PFSK-1 (cell line): ENCODE data around the gene FBXO24.
A peak's percentile ranks its signal among the peaks of the same experiment; 100 is the strongest.

Source experiments
- FOXP2 ChIP-seq: optimal IDR thresholded peaks from 2 replicates; pipeline ENCODE3; 2011; ENCODE audit warnings: borderline replicate concordance, control low read depth, inconsistent platforms; ENCODE audit not compliant: insufficient read depth; ENCODE audit errors: extremely low read length, extremely low read depth
- POLR2AphosphoS5 ChIP-seq: IDR thresholded peaks from 2 replicates; pipeline ENCODE4 v1.6.1; 2012; ENCODE audit warnings: low read depth, mild to moderate bottlenecking, control low read depth, low read length, moderate library complexity
- REST ChIP-seq, 2 experiments: IDR thresholded peaks; 2 replicates each; pipeline versions ENCODE4 v1.6.1 to v1.8.0; 2011 to 2012; ENCODE audit warnings: low read depth in 2 of 2, low read length in 2 of 2, control low read depth in 1 of 2, inconsistent platforms in 1 of 2, mild to moderate bottlenecking in 1 of 2, moderate library complexity in 1 of 2; ENCODE audit not compliant: insufficient read depth in 1 of 2
- SIN3A ChIP-seq: IDR thresholded peaks from 2 replicates; pipeline ENCODE4 v1.6.1; 2012; ENCODE audit warnings: mild to moderate bottlenecking, low read length, moderate library complexity, borderline replicate concordance; ENCODE audit not compliant: insufficient read depth
- TAF1 ChIP-seq: IDR thresholded peaks from 2 replicates; pipeline ENCODE4 v1.6.1; 2012; ENCODE audit warnings: low read length, control low read depth, borderline replicate concordance; ENCODE audit not compliant: insufficient read depth

The FBXO24 gene

GRCh38 chr7:100602889-100603725 lies 17.0 kb downstream of the FBXO24 start:
- peak; percentile 81 for TF ChIP-seq POLR2AphosphoS5
- peak; percentile 36 for TF ChIP-seq FOXP2
- TF ChIP-seq REST (IDR thresholded peaks at IDR 0.05; ENCODE audit: insufficient read depth in 1 of 2, low read depth in 2 of 2, low read length in 2 of 2), result peak in 1 of 2 experiments; percentile 64; a peak in 2 of 4 replicates
- peak; percentile 69; the same call in 1 of the 2 replicates for TF ChIP-seq SIN3A
- 0 out of 2 replicates have a peak, but pooled peaks have one; percentile 73 for TF ChIP-seq TAF1

DNA sequence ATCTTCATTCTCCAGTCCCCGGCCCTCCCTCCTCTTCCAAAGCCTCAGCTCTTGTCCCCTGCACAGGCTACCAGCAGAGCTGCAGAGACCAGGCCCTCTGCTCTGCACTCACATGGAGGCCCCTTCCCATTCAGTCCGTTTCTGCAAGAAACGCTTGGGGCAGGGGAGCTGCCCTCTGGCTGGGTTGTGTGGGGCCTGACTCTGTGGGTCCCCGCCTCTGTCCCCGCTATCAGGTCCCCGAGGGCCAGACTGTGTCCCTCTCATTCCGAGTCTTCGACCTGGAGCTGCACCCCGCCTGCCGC lies 17.5 kb downstream of the FBXO24 start:
- TF ChIP-seq REST (IDR thresholded peaks at IDR 0.05; ENCODE audit: insufficient read depth in 1 of 2, low read depth in 2 of 2, low read length in 2 of 2) (no peak), FOXP2 (no peak), TAF1 (no peak), POLR2AphosphoS5 (no peak), SIN3A (no peak)

GRCh38 chr7:100604028-100604975 lies 18.2 kb downstream of the FBXO24 start:
- no peak for TF ChIP-seq SIN3A
- peak; percentile 61; the same call in 1 of the 2 replicates for TF ChIP-seq POLR2AphosphoS5

DNA sequence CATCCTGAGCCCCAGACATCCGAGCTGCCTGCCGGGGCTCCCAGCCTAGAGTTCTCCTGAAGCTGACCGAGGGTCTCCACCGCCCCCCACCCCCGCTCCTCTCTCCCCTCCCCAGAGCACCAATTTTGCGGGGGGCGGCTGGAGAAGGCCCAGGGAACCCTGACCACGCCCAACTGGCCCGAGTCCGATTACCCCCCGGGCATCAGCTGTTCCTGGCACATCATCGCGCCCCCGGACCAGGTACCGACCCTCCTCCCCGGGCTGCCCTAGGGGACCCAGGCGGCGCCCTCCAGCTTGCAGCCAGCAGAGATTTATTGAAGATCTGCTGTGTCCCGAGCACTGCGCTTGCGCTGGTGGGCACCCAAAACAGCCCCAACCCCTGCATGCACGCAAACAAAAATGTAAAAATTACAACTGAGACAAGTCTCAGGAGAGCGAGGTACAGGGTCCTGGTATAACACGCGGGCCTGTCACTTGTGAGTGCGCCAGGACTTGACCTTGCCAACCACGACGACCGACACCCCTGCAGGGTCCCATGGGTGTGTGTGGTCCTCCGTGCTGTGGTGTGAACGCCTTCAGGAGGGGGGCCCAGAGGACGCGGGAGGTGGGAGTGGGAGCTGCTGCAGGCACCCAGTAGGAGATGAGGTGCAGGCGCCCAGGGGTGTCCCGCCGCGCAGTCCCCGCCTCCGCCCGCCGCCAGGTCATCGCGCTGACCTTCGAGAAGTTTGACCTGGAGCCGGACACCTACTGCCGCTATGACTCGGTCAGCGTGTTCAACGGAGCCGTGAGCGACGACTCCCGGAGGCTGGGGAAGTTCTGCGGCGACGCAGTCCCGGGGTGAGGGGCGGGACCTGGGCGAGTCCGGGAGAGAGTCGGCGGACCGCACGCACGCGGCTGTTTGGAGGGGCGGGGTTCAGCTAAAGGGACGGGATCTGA lies 19.1 kb downstream of the FBXO24 start:
- no peak for TF ChIP-seq SIN3A
- no peak for TF ChIP-seq TAF1
- TF ChIP-seq POLR2AphosphoS5, result no peak
- TF ChIP-seq REST (IDR thresholded peaks at IDR 0.05; ENCODE audit: insufficient read depth in 1 of 2, low read depth in 2 of 2, low read length in 2 of 2), result no peak
- no peak for TF ChIP-seq FOXP2
